ENCODE data around the gene BABAM2. TPM values are rescaled to one million over a fixed set of nuclear protein-coding genes. Genes with fewer than 3 reads are reported as not detected.
"Not testable (repeated sequence)": the region's sequence is repeated elsewhere in the genome, so short reads cannot be mapped to it uniquely, and the experiment has no call there.

The BABAM2 gene
- total and polyA plus RNA-seq, 10 of the 15 experiments (the other 5 are each of a cell fraction or from before 2014, with no cell fraction given) = 30.7 to 59.9 (median 44.5) TPM

GRCh38 chr2:28329184-28329583, 438.7 kb downstream of the BABAM2 start:
- H3K4me3 ChIP-seq = no peak overlapping the region
- ATAC-seq = no peak
- no peaks in the 10 kb centered on the region for H3K36me3 ChIP-seq (ENCODE audit: control insufficient read depth in 2 of 2, insufficient read depth in 2 of 2, low read length in 1 of 2)
- ChIA-PET RAD21 (ENCODE audit: unreplicated experiment) (no interaction called here), POLR2A (no interaction called here), CTCF (interaction anchor here (0.6 to 0.7 kb wide), 2 partner anchors 73 to 623 kb away, joined by 3 read pairs; no protein-coding TSS in a partner anchor), SMC1A (ENCODE audit: uncharacterized antibody, unreplicated experiment) (interaction anchor here (0.6 kb wide), 1 partner anchor 295 kb away, joined by 5 read pairs; no protein-coding TSS in a partner anchor)
- DNase-seq (ENCODE audit: low read depth, low spot score) = no peak
- peaks cover 13% of the 10 kb centered on the region for H3K4me1 ChIP-seq (ENCODE audit: control insufficient read depth, insufficient read depth, low read length)
- intact Hi-C loops (cut with micrococcal nuclease; ENCODE audit: unreplicated experiment) (no loop called here), in situ Hi-C loops (cut with MboI) (no loop called here)
- no TSS peak for BruUV-seq (replicated peaks)
- H3K79me2 ChIP-seq (ENCODE audit: control insufficient read depth, insufficient read depth, low read length) = no peaks in the 10 kb centered on the region
- no peaks in the 10 kb centered on the region for H3K9me3 ChIP-seq (replicated peaks; ENCODE audit: control insufficient read depth, insufficient read depth, low read length)
- no peaks in the 10 kb centered on the region for H4K20me1 ChIP-seq (ENCODE audit: control insufficient read depth, insufficient read depth)
- no peak overlapping the region for H3K27ac ChIP-seq (ENCODE audit: control insufficient read depth, insufficient read depth)
- WGBS (ENCODE audit: insufficient coverage, insufficient replicate concordance, low lambda C conversion rate, missing lambda C conversion rate) = 89% methylated on average over 5 of the region's 5 CpGs
- H2AFZ ChIP-seq (ENCODE audit: control insufficient read depth, low read depth, low read length) = no peak overlapping the region
- H3K27me3 ChIP-seq (replicated peaks in 1 of 2; ENCODE audit: control insufficient read depth in 2 of 2, insufficient read depth in 2 of 2, low read length in 1 of 2) = no peaks in the 10 kb centered on the region
- no peak for TF ChIP-seq ZBTB11 (CRISPR knock-in tag; IDR thresholded peaks at IDR 0.05)
- no peak for TF ChIP-seq USF1 (IDR thresholded peaks at IDR 0.05; ENCODE audit: borderline replicate concordance, extremely low read length, insufficient read depth, low read depth, low read length)
- TF ChIP-seq TCF7 (IDR thresholded peaks at IDR 0.05; ENCODE audit: borderline replicate concordance) = no peak
- no peak for TF ChIP-seq BCL3 (IDR thresholded peaks at IDR 0.05; ENCODE audit: borderline replicate concordance, insufficient read depth, low read depth, low read length, poor library complexity, severe bottlenecking)
- no peak for TF ChIP-seq NFYA (IDR thresholded peaks at IDR 0.05; ENCODE audit: borderline replicate concordance, low read depth, low read length)
- H3K4me2 ChIP-seq (ENCODE audit: control insufficient read depth, insufficient read depth) = no peak overlapping the region
- no peak for FAIRE-seq
- no peak overlapping the region for H3K9ac ChIP-seq (ENCODE audit: control insufficient read depth, insufficient read depth, low read length)

GRCh38 chr2:28330722-28331121, 440.2 kb downstream of the BABAM2 start:
- DNase-seq (ENCODE audit: low read depth, low spot score); POLR2A ChIA-PET; H3K9me3 ChIP-seq (replicated peaks; ENCODE audit: control insufficient read depth, insufficient read depth, low read length); H3K4me3 ChIP-seq; ATAC-seq; CTCF ChIA-PET; intact Hi-C loops (cut with micrococcal nuclease; ENCODE audit: unreplicated experiment); RAD21 ChIA-PET (ENCODE audit: unreplicated experiment); H3K36me3 ChIP-seq (ENCODE audit: control insufficient read depth in 2 of 2, insufficient read depth in 2 of 2, low read length in 1 of 2); H2AFZ ChIP-seq (ENCODE audit: control insufficient read depth, low read depth, low read length); in situ Hi-C loops (cut with MboI); BruUV-seq (replicated peaks); H3K9ac ChIP-seq (ENCODE audit: control insufficient read depth, insufficient read depth, low read length); H3K27ac ChIP-seq (ENCODE audit: control insufficient read depth, insufficient read depth); H3K4me2 ChIP-seq (ENCODE audit: control insufficient read depth, insufficient read depth); FAIRE-seq; H4K20me1 ChIP-seq (ENCODE audit: control insufficient read depth, insufficient read depth); H3K79me2 ChIP-seq (ENCODE audit: control insufficient read depth, insufficient read depth, low read length); H3K27me3 ChIP-seq (replicated peaks in 1 of 2; ENCODE audit: control insufficient read depth in 2 of 2, insufficient read depth in 2 of 2, low read length in 1 of 2): not testable (repeated sequence)
- peaks cover 13% of the 10 kb centered on the region for H3K4me1 ChIP-seq (ENCODE audit: control insufficient read depth, insufficient read depth, low read length)
- 79% methylated on average over 5 of the region's 5 CpGs for WGBS (ENCODE audit: insufficient coverage, insufficient replicate concordance, low lambda C conversion rate, missing lambda C conversion rate)
- SMC1A ChIA-PET (ENCODE audit: uncharacterized antibody, unreplicated experiment) = interaction anchor here (0.6 kb wide), 1 partner anchor 469 kb away, joined by 3 read pairs; no protein-coding TSS in a partner anchor
